K562 (cell line): ENCODE data around the gene GAB2. TPM values are rescaled to one million over a fixed set of nuclear protein-coding genes. Genes with fewer than 3 reads are reported as not detected.

Source experiments
- CBX1 ChIP-seq: sonication (generic); IDR thresholded peaks from 2 replicates; pipeline ENCODE4 v1.6.1; 2016; ENCODE audit warnings: antibody characterized with exemption, low read depth, mild to moderate bottlenecking
- CBX5 ChIP-seq: IDR thresholded peaks from 2 replicates; pipeline ENCODE4 v1.6.1; 2014; ENCODE audit warnings: low read depth, borderline replicate concordance
- CREM ChIP-seq: IDR thresholded peaks from 2 replicates; pipeline ENCODE4 v1.6.1; 2014; ENCODE audit warnings: antibody characterized with exemption, low read depth
- HNRNPL ChIP-seq: fragments of 200-400 bp; formaldehyde crosslinking; IDR thresholded peaks from 2 replicates; pipeline ENCODE4 v1.6.1; 2017; ENCODE audit warnings: low read depth, mild to moderate bottlenecking, low read length
- NCOA1 ChIP-seq: fragments of 450-650 bp; IDR thresholded peaks from 2 replicates; pipeline ENCODE4 v1.6.1; 2016; ENCODE audit warnings: low read depth
- RBM22 ChIP-seq: fragments of 200-400 bp; formaldehyde crosslinking; IDR thresholded peaks from 2 replicates; pipeline ENCODE4 v1.6.1; 2018; ENCODE audit warnings: low read length, low read depth; ENCODE audit not compliant: poor library complexity, severe bottlenecking
- ZNF263 ChIP-seq: sonication (generic); formaldehyde crosslinking; IDR thresholded peaks from 2 replicates; pipeline ENCODE4 v1.8.0; 2022; ENCODE audit warnings: mild to moderate bottlenecking, missing genetic modification reagents, borderline replicate concordance
- ZNF644 ChIP-seq: fragments of 200-800 bp; sonication (Bioruptor generic); IDR thresholded peaks from 2 replicates; pipeline ENCODE4 v1.6.1; 2016; ENCODE audit warnings: low read depth, missing genetic modification characterization, missing compliant biosample characterization
- polyA plus RNA-seq, 8 experiments: library from polyadenylated mRNA; depleted of rRNA in 4 of 8; stranded (reverse) in 5 of 8; unstranded in 3 of 8; fragments of >200 nt; fragmentation: Nextera tagmentation in 2 of 8; fragmentation: Illumina TruSeq in 1 of 8; extraction: Ambion mirVana in 2 of 8; extraction: Trizol in 1 of 8; gene quantifications; 2 replicates each; pipeline versions ENCODE4 v1.2.1 to v1.2.3, GENCODE V29; 2011 to 2014; ENCODE audit warnings: inconsistent platforms in 1 of 8, missing spikeins in 1 of 8
- total RNA-seq, 7 experiments: library from RNA; depleted of rRNA in 6 of 7; stranded (reverse); fragments of >200 nt in 6 of 7; fragmentation: Illumina TruSeq in 2 of 7; extraction: Trizol in 2 of 7; gene quantifications; 2 replicates each; pipeline versions ENCODE4 v1.2.1 to v1.2.3, GENCODE V29; 2011 to 2021; ENCODE audit warnings: low replicate concordance in 1 of 7
- TF ChIP-seq, protein P1 (sequence below), 2 experiments: IDR thresholded peaks in 1 of 2; conservative IDR thresholded peaks in 1 of 2; 2 replicates each; pipeline ENCODE4 v1.6.1; 2016; ENCODE audit warnings: low read depth in 2 of 2, mild to moderate bottlenecking in 1 of 2, missing compliant biosample characterization in 1 of 2, missing genetic modification characterization in 1 of 2, moderate library complexity in 1 of 2
- TF ChIP-seq, protein P2 (sequence below): fragments of 450-650 bp; IDR thresholded peaks from 2 replicates; pipeline ENCODE4 v1.6.1; 2016
- TF ChIP-seq, protein P3 (sequence below): fragments of 450-650 bp; IDR thresholded peaks from 2 replicates; pipeline ENCODE4 v1.6.1; 2017; ENCODE audit warnings: antibody characterized with exemption, mild to moderate bottlenecking
- TF ChIP-seq, protein P4 (sequence below): fragments of 250-450 bp; sonication (Bioruptor Pico); IDR thresholded peaks from 2 replicates; pipeline ENCODE4 v1.5.1; 2021; ENCODE audit warnings: mild to moderate bottlenecking
- TF ChIP-seq, protein P5 (sequence below): fragments of 250-450 bp; sonication (Bioruptor Pico); IDR thresholded peaks from 2 replicates; pipeline ENCODE4 v1.5.0; 2022; ENCODE audit warnings: mild to moderate bottlenecking
- TF ChIP-seq, protein P6 (sequence below): IDR thresholded peaks from 3 replicates; pipeline ENCODE4 v1.6.1; 2011; ENCODE audit warnings: borderline replicate concordance, mild to moderate bottlenecking; ENCODE audit not compliant: insufficient read length, insufficient read depth

Gene GAB2
- total and polyA plus RNA-seq, 9 of the 15 experiments (the other 6 are each of a cell fraction or from before 2014, with no cell fraction given) = 2.3 to 35.2 (median 16.1) TPM

DNA sequence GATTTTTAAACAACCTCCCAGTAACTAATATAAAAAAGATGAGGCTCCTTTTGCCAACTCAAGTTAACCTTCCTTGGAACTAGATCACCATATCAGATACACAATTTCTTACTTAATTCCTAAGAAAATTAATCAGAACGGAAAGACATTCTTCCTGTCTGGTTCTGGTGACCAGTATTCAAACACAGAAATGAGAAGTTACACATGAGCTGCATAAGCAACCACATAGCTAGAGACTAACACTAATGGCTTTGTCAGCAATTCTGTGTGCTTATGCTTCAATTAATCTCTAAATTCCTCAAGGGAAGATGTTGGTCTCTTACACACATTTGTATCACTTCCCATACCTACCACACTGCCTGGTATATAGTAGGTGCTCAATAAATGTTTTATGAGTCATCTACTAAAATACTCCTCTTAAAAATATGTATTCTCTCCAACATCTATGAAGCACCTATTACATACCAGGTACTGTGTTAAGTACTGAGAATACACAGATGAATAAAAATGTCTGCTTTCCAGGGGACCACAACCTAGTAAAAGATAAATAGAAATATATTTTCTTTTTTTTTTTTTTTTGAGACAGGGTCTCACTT is 54.5 kb downstream of the GAB2 start (continued):
- no peak for TF ChIP-seq ZNF263 (CRISPR knock-in tag)
- TF ChIP-seq CBX5 = no peak
- TF ChIP-seq, protein P1, sequence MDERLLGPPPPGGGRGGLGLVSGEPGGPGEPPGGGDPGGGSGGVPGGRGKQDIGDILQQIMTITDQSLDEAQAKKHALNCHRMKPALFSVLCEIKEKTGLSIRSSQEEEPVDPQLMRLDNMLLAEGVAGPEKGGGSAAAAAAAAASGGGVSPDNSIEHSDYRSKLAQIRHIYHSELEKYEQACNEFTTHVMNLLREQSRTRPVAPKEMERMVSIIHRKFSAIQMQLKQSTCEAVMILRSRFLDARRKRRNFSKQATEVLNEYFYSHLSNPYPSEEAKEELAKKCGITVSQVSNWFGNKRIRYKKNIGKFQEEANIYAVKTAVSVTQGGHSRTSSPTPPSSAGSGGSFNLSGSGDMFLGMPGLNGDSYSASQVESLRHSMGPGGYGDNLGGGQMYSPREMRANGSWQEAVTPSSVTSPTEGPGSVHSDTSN (CRISPR knock-in tag; IDR thresholded peaks at IDR 0.05; ENCODE audit: low read depth) = no peak
- TF ChIP-seq, protein P1 (tag; conservative IDR thresholded peaks at IDR 0.05; ENCODE audit: low read depth) = no peak
- TF ChIP-seq, protein P2, sequence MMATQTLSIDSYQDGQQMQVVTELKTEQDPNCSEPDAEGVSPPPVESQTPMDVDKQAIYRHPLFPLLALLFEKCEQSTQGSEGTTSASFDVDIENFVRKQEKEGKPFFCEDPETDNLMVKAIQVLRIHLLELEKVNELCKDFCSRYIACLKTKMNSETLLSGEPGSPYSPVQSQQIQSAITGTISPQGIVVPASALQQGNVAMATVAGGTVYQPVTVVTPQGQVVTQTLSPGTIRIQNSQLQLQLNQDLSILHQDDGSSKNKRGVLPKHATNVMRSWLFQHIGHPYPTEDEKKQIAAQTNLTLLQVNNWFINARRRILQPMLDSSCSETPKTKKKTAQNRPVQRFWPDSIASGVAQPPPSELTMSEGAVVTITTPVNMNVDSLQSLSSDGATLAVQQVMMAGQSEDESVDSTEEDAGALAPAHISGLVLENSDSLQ = no peak
- TF ChIP-seq, protein P3, sequence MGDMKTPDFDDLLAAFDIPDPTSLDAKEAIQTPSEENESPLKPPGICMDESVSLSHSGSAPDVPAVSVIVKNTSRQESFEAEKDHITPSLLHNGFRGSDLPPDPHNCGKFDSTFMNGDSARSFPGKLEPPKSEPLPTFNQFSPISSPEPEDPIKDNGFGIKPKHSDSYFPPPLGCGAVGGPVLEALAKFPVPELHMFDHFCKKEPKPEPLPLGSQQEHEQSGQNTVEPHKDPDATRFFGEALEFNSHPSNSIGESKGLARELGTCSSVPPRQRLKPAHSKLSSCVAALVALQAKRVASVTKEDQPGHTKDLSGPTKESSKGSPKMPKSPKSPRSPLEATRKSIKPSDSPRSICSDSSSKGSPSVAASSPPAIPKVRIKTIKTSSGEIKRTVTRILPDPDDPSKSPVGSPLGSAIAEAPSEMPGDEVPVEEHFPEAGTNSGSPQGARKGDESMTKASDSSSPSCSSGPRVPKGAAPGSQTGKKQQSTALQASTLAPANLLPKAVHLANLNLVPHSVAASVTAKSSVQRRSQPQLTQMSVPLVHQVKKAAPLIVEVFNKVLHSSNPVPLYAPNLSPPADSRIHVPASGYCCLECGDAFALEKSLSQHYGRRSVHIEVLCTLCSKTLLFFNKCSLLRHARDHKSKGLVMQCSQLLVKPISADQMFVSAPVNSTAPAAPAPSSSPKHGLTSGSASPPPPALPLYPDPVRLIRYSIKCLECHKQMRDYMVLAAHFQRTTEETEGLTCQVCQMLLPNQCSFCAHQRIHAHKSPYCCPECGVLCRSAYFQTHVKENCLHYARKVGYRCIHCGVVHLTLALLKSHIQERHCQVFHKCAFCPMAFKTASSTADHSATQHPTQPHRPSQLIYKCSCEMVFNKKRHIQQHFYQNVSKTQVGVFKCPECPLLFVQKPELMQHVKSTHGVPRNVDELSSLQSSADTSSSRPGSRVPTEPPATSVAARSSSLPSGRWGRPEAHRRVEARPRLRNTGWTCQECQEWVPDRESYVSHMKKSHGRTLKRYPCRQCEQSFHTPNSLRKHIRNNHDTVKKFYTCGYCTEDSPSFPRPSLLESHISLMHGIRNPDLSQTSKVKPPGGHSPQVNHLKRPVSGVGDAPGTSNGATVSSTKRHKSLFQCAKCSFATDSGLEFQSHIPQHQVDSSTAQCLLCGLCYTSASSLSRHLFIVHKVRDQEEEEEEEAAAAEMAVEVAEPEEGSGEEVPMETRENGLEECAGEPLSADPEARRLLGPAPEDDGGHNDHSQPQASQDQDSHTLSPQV = 0 out of 2 replicates have a peak, but pooled peaks have one; percentile 25
- no peak for TF ChIP-seq CREM
- TF ChIP-seq, protein P4, sequence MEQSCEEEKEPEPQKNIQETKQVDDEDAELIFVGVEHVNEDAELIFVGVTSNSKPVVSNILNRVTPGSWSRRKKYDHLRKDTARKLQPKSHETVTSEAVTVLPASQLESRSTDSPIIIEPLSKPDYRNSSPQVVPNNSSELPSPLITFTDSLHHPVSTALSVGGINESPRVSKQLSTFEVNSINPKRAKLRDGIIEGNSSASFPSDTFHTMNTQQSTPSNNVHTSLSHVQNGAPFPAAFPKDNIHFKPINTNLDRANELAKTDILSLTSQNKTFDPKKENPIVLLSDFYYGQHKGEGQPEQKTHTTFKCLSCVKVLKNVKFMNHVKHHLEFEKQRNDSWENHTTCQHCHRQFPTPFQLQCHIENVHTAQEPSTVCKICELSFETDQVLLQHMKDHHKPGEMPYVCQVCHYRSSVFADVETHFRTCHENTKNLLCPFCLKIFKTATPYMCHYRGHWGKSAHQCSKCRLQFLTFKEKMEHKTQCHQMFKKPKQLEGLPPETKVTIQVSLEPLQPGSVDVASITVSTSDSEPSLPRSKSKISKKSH (CRISPR knock-in tag) = no peak
- no peak for TF ChIP-seq ZNF644 (tag)
- no peak for TF ChIP-seq RBM22
- no peak for TF ChIP-seq CBX1
- TF ChIP-seq HNRNPL = no peak
- no peak for TF ChIP-seq NCOA1
- TF ChIP-seq, protein P5, sequence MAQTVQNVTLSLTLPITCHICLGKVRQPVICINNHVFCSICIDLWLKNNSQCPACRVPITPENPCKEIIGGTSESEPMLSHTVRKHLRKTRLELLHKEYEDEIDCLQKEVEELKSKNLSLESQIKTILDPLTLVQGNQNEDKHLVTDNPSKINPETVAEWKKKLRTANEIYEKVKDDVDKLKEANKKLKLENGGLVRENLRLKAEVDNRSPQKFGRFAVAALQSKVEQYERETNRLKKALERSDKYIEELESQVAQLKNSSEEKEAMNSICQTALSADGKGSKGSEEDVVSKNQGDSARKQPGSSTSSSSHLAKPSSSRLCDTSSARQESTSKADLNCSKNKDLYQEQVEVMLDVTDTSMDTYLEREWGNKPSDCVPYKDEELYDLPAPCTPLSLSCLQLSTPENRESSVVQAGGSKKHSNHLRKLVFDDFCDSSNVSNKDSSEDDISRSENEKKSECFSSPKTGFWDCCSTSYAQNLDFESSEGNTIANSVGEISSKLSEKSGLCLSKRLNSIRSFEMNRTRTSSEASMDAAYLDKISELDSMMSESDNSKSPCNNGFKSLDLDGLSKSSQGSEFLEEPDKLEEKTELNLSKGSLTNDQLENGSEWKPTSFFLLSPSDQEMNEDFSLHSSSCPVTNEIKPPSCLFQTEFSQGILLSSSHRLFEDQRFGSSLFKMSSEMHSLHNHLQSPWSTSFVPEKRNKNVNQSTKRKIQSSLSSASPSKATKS (CRISPR knock-in tag) = no peak
- TF ChIP-seq, protein P6, sequence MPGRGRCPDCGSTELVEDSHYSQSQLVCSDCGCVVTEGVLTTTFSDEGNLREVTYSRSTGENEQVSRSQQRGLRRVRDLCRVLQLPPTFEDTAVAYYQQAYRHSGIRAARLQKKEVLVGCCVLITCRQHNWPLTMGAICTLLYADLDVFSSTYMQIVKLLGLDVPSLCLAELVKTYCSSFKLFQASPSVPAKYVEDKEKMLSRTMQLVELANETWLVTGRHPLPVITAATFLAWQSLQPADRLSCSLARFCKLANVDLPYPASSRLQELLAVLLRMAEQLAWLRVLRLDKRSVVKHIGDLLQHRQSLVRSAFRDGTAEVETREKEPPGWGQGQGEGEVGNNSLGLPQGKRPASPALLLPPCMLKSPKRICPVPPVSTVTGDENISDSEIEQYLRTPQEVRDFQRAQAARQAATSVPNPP = no peak
